ENCODE measurements around the gene SLC24A1. TPM values are rescaled to one million over a fixed set of nuclear protein-coding genes. Genes with fewer than 3 reads are reported as not detected.
A peak's percentile ranks its signal among the peaks of the same experiment; 100 is the strongest.

SLC24A1 gene
- total and polyA plus RNA-seq, 2 of the 4 experiments (the other 2 are of a cell fraction), result 3.6 to 4.9 TPM

DNA sequence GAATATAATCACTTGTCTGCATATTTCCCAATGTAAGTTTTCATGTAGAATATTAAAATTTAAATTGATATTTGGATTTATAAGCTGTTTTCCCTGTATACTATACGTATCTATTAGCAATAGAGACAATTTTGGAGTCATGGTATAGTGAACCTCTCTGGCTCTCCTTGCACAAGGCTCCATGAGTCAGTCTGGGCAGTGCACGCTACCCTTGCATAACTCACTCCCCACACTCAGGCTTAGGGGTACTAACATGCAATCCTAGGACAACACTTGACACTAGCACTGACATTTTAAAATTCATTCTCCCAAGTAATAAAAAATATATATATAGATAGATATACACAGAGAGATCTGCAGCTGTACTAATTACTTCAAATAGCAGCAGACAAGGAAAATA is 39.2 kb downstream of the SLC24A1 start:
- CTCF ChIA-PET, result no interaction called here
- H3K4ac ChIP-seq (ENCODE audit: low read depth, low read length), result no peak overlapping the region

More for the DNA sequence above, 39.2 kb downstream of the SLC24A1 start:
- Histone ChIP-seq H3K23ac (ENCODE audit: low read depth, low read length) (no peak overlapping the region), H3K56ac (ENCODE audit: extremely low read depth, insufficient read depth, low read length) (no peak overlapping the region), H2AK9ac (replicated peaks; ENCODE audit: low read depth, low read length, poor library complexity) (no peak overlapping the region), H4K20me1 (ENCODE audit: insufficient read depth, low read length) (no peaks in the 10 kb centered on the region), H3K4me2 (ENCODE audit: low read depth, low read length) (no peak overlapping the region), H3K14ac (replicated peaks; ENCODE audit: low read depth, low read length) (no peak overlapping the region), H3K18ac (ENCODE audit: low read depth, low read length) (no peak overlapping the region), H2BK15ac (ENCODE audit: low read depth, low read length) (no peak overlapping the region), H2AFZ (replicated peaks; ENCODE audit: low read length, poor library complexity) (no peak overlapping the region), H2BK120ac (ENCODE audit: low read depth, low read length) (no peak overlapping the region), H3K9ac (ENCODE audit: low read depth, low read length) (no peak overlapping the region), H4K8ac (ENCODE audit: low read depth in 2 of 2, low read length in 2 of 2) (no peak overlapping the region), H2AK5ac (ENCODE audit: low read depth, low read length) (no peak overlapping the region), H4K5ac (ENCODE audit: low read depth, low read length) (no peak overlapping the region), H3K9me1 (ENCODE audit: insufficient read depth, low read length) (peaks cover 7% of the 10 kb centered on the region; the same call in 1 of the 2 replicates), H4K91ac (ENCODE audit: insufficient read depth, low read depth, low read length) (no peak overlapping the region), H2BK20ac (ENCODE audit: low read depth, low read length) (no peak overlapping the region), H2BK5ac (ENCODE audit: low read depth, low read length, poor library complexity, severe bottlenecking) (no peak overlapping the region), H3K9me3 (ENCODE audit: control insufficient read depth, insufficient read depth, low read length) (no peaks in the 10 kb centered on the region), H3K4me1 (ENCODE audit: control insufficient read depth, insufficient read depth, low read length) (no peaks in the 10 kb centered on the region), H3K79me1 (ENCODE audit: low read depth in 1 of 2, low read length in 2 of 2) (no peaks in the 10 kb centered on the region), H3K36me3 (ENCODE audit: control insufficient read depth, insufficient read depth, low read length) (peaks cover 5% of the 10 kb centered on the region), H3K4me3 (ENCODE audit: insufficient read depth, low read depth, low read length) (no peak overlapping the region), H3K27me3 (ENCODE audit: control insufficient read depth, insufficient read depth, low read length) (no peaks in the 10 kb centered on the region), H3K27ac (ENCODE audit: insufficient read depth, low read length) (no peak overlapping the region)
- in situ Hi-C loops (cut with MboI; ENCODE audit: low sequenced_read_pairs) (no loop called here), intact Hi-C loops (cut with micrococcal nuclease) (no loop called here), dilution Hi-C loops (cut with HindIII; ENCODE audit: low sequenced_read_pairs, unreplicated experiment) (no loop called here)
- ATAC-seq (ENCODE audit: low read depth), result peak; percentile 81
- POLR2A ChIA-PET (ENCODE audit: unreplicated experiment), result no interaction called here
- DNase-seq, result peak; percentile 70
- TF ChIP-seq CEBPB (IDR thresholded peaks at IDR 0.05; ENCODE audit: low read depth, low read length) (peak; percentile 89), FOS (IDR thresholded peaks at IDR 0.05; ENCODE audit: low read depth, low read length) (peak; percentile 26; the same call in 1 of the 2 replicates), RFX5 (IDR thresholded peaks at IDR 0.05; ENCODE audit: low read depth, low read length) (no peak), RCOR1 (IDR thresholded peaks at IDR 0.05; ENCODE audit: insufficient replicate concordance, low read length) (no peak), MAZ (IDR thresholded peaks at IDR 0.05; ENCODE audit: borderline replicate concordance, low read depth, low read length) (no peak)
- no TSS peak for BruUV-seq (replicated peaks)
- no CpG with 5 or more reads among the region's 2 CpGs for WGBS, 2 experiments (ENCODE audit: extremely low coverage in 2 of 2, insufficient read length in 1 of 2)
